Left lobe of liver (tissue), 2 donors: ENCODE measurements around the gene PRAMEF26. TPM values are rescaled to one million over a fixed set of nuclear protein-coding genes. Genes with fewer than 3 reads are reported as not detected.
"Not testable (repeated sequence)": the region's sequence is repeated elsewhere in the genome, so short reads cannot be mapped to it uniquely, and the experiment has no call there.

ENCODE experiments used
- ATAC-seq: fragments of 200-7000 bp; cut with Tn5 transposase; one replicate; pipeline ENCODE4 v1.9.1; 2020; ENCODE audit warnings: mild to moderate bottlenecking, moderate library complexity
- DNase-seq: peaks from one replicate; pipeline ENCODE4 v3.0.0-alpha.2; 2020; ENCODE audit warnings: low spot score
- total RNA-seq: library from RNA; stranded (reverse); gene quantifications from one replicate; pipeline ENCODE4 v1.2.1, GENCODE V29; 2021
- donor health status: DM: no; HTN: no; CAD: no; lungs with moderate emphysema.
- donor health status: DM: no; HTN: yes; CAD: no.

Gene PRAMEF26
- total RNA-seq = not detected

GRCh38 chr1:13155909-13156308, at the start of gene PRAMEF26:
TSS of gene PRAMEF26 (minus strand) at chr1:13156009. CDS start at chr1:13153095, 2,914 bp downstream.
- not testable (repeated sequence) for DNase-seq, ATAC-seq

- not testable (repeated sequence) for DNase-seq, ATAC-seq
Measured at GRCh38 chr1:13201309-13201708, 45.5 kb upstream of the PRAMEF26 start, which contains the start of gene PRAMEF13. TSS of gene PRAMEF13 (minus strand) at chr1:13201409. CDS start at chr1:13199589, 1,820 bp downstream.

GRCh38 chr1:13171548-13171947, 15.7 kb upstream of the PRAMEF26 start, which contains the start of gene PRAMEF9:
TSS of gene PRAMEF9 (plus strand) at chr1:13171848. CDS start at chr1:13175281, 3,433 bp downstream.
- not testable (repeated sequence) for DNase-seq, ATAC-seq

- ATAC-seq, DNase-seq: not testable (repeated sequence)
Measured at GRCh38 chr1:13165531-13165930, 9.7 kb upstream of the PRAMEF26 start, which contains the start of gene HNRNPCL4. TSS of gene HNRNPCL4 (minus strand) at chr1:13165631. CDS start at chr1:13165467, 164 bp downstream.

GRCh38 chr1:13116754-13117153, 39.1 kb downstream of the PRAMEF26 start, which contains the start of gene HNRNPCL2:
TSS of gene HNRNPCL2 (minus strand) at chr1:13116854. CDS start at chr1:13116400, 454 bp downstream.
- DNase-seq, ATAC-seq: not testable (repeated sequence)

Other genes starting within 250 kb of the PRAMEF26 start
- gene PRAMEF7, start 239.4 kb downstream of the PRAMEF26 start, total RNA-seq = not detected
- gene PRAMEF6, start 208.4 kb downstream of the PRAMEF26 start, total RNA-seq = not detected
- not detected for gene PRAMEF27, start 99.4 kb downstream of the PRAMEF26 start, total RNA-seq
- not detected for gene HNRNPCL3, start 95.2 kb downstream of the PRAMEF26 start, total RNA-seq
- not detected for gene PRAMEF25, start 85.2 kb downstream of the PRAMEF26 start, total RNA-seq
- not detected for gene HNRNPCL2, start 39.2 kb downstream of the PRAMEF26 start, total RNA-seq
- gene HNRNPCL4, start 9.6 kb upstream of the PRAMEF26 start, total RNA-seq = not detected
- not detected for gene PRAMEF9, start 15.8 kb upstream of the PRAMEF26 start, total RNA-seq
- gene PRAMEF13, start 45.4 kb upstream of the PRAMEF26 start, total RNA-seq = not detected
- gene PRAMEF18, start 70.1 kb upstream of the PRAMEF26 start, total RNA-seq = not detected
- gene PRAMEF5, start 98.2 kb upstream of the PRAMEF26 start, total RNA-seq = not detected
- gene PRAMEF8, start 129.1 kb upstream of the PRAMEF26 start, total RNA-seq = not detected
- 0.25 TPM for gene PRAMEF33, start 147.5 kb upstream of the PRAMEF26 start, total RNA-seq
- gene PRAMEF15, start 159.6 kb upstream of the PRAMEF26 start, total RNA-seq = not detected
- gene PRAMEF14, start 191.1 kb upstream of the PRAMEF26 start, total RNA-seq = not detected
- gene PRAMEF19, start 215.9 kb upstream of the PRAMEF26 start, total RNA-seq = not detected
- not detected for gene PRAMEF17, start 233.6 kb upstream of the PRAMEF26 start, total RNA-seq